Pancreas (tissue), 10 donors: ENCODE data around the gene SLC35F6. TPM values are rescaled to one million over a fixed set of nuclear protein-coding genes. Genes with fewer than 3 reads are reported as not detected.

Experiments used
- ATAC-seq, 4 donors: fragments of 200-7000 bp; cut with Tn5 transposase; one replicate each; pipeline versions ENCODE4 v1.8.0 to v1.9.1; 2020; ENCODE audit warnings: mild to moderate bottlenecking in 4 of 4, moderate library complexity in 4 of 4
- DNase-seq, 6 donors: peaks; one replicate each; pipeline ENCODE4 v3.0.0-alpha.2; 2020
- FAIRE-seq: peaks from 2 replicates; lab custom pipeline; 2012; peaks lifted over from hg19 to GRCh38; lab: Jason Lieb, UNC
- H3K27ac ChIP-seq, 4 donors: fragments of 200-600 bp; sonication (generic); 1 replicate in 3 of 4; 2 replicates in 1 of 4; pipeline versions ENCODE4 v1.5.0 to v1.8.0; 2020
- H3K27me3 ChIP-seq, 4 donors: fragments of 200-600 bp; one replicate each; pipeline ENCODE4 v1.8.0; 2021
- H3K36me3 ChIP-seq, 3 donors: fragments of 200-600 bp; sonication (generic) in 1 of 3; one replicate each; pipeline versions ENCODE4 v1.5.0 to v1.8.0; 2020 to 2021
- H3K4me1 ChIP-seq, 3 donors: fragments of 200-600 bp; one replicate each; pipeline ENCODE4 v1.8.0; 2021
- H3K4me3 ChIP-seq, 4 donors: fragments of 200-600 bp; sonication (generic) in 2 of 4; one replicate each; pipeline versions ENCODE4 v1.5.0 to v1.8.0; 2020 to 2021
- H3K9me3 ChIP-seq, 4 donors: fragments of 200-600 bp; one replicate each; pipeline ENCODE4 v1.8.0; 2021
- CTCF ChIP-seq, 4 donors: fragments of 200-600 bp; sonication (generic) in 3 of 4; IDR thresholded peaks; one replicate each; pipeline versions ENCODE4 v1.5.0 to v1.8.0; 2021; ENCODE audit warnings: antibody characterized with exemption in 4 of 4
- WGBS, 2 donors: extraction: QIAGEN DNeasy Blood & Tissue Kit; methylation state at CpG; one replicate each; pipeline ENCODE4 v1.1.7; 2013; 5-methylcytosine and 5-hydroxymethylcytosine counted together
- intact Hi-C, 3 donors: fragments of 100-400 bp; cut with DNase I; formaldehyde crosslinking; loops; one replicate each; pipeline versions ENCODE4 v1.11.1 to v1.14.2; 2022
- polyA plus RNA-seq, 2 donors: library from polyadenylated mRNA; stranded (reverse); fragments of 200-250 nt; gene quantifications; one replicate each; pipeline ENCODE4 v1.2.3, GENCODE V29; 2013
- total RNA-seq, 6 donors: library from RNA; stranded (reverse); fragmentation: NEBNext Ultra II Directional in 4 of 6; extraction: Animal tissue kit (Norgen Biotek cat#: 25700) in 4 of 6; gene quantifications; one replicate each; pipeline versions ENCODE4 v1.2.1 to v1.2.4, GENCODE V29; 2021 to 2023
- donor health status: healthy with polysubstance abuse.
- donor health status: DM: no; HTN: no; CAD: no; lungs with moderate emphysema.
- donor health status: DM: no; HTN: no; CAD: no.
- donor health status: control.
- donor health status: control.
- donor health status: Bipolar disorder and iron deficiency.
- donor health status: DM: yes; HTN: yes; CAD: no.
- donor health status: DM: no; HTN: no; CAD: no.
- donor health status: DM: no; HTN: no; CAD: no.
- donor health status: DM: yes; HTN: yes; CAD: no.

Gene SLC35F6
- total and polyA plus RNA-seq, 8 donors, result 9.3 to 21.9 (median 11.4) TPM

GRCh38 chr2:26724784-26725520 lies 39.1 kb upstream of the SLC35F6 start:
- FAIRE-seq, result no peak
- intact Hi-C loops, result no loop called here
- 76 to 85% methylated on average over 14 of the region's 14 CpGs for WGBS, 2 donors
- no peaks in the 10 kb centered on the region for H3K27me3 ChIP-seq
- peaks cover 51 to 58% (median 56%) of the 10 kb centered on the region in 3 donors for H3K4me1 ChIP-seq
- DNase-seq, result no peak
- H3K4me3 ChIP-seq, result no peak overlapping the region
- ATAC-seq, result no peak
- TF ChIP-seq CTCF (IDR thresholded peaks at IDR 0.05), result no peak
- H3K27ac ChIP-seq, result peak overlapping the region; percentile 53 to 95 (median 84)
- peaks cover 0 to 7% (median 0%) of the 10 kb centered on the region in 3 donors for H3K36me3 ChIP-seq
- H3K9me3 ChIP-seq, result no peaks in the 10 kb centered on the region

GRCh38 chr2:26725521-26725820 lies 38.6 kb upstream of the SLC35F6 start:
- Histone ChIP-seq H3K27ac (peak overlapping the region; percentile 53 to 95 (median 84)), H3K4me1 (peaks cover 46 to 52% (median 50%) of the 10 kb centered on the region in 3 donors), H3K9me3 (no peaks in the 10 kb centered on the region), H3K27me3 (no peaks in the 10 kb centered on the region), H3K36me3 (peaks cover 0 to 7% (median 0%) of the 10 kb centered on the region in 3 donors), H3K4me3 (no peak overlapping the region)
- intact Hi-C loops, result no loop called here
- ATAC-seq (peak in 2 of 4 donors; percentile 12 to 14), DNase-seq (peak in 3 of 6 donors; percentile 60 to 74 (median 67)), FAIRE-seq (no peak)
- TF ChIP-seq CTCF (IDR thresholded peaks at IDR 0.05), result no peak
- WGBS, 2 donors, result 24 to 36% methylated on average over 7 of the region's 7 CpGs

- WGBS, 2 donors, result 36 to 48% methylated on average over 1 of the region's 1 CpG
- Histone ChIP-seq H3K4me3 (no peak overlapping the region), H3K27ac (no peak overlapping the region), H3K4me1 (peaks cover 39 to 45% (median 43%) of the 10 kb centered on the region in 3 donors), H3K36me3 (peaks cover 0 to 7% (median 0%) of the 10 kb centered on the region in 3 donors), H3K9me3 (no peaks in the 10 kb centered on the region), H3K27me3 (no peaks in the 10 kb centered on the region)
- FAIRE-seq (no peak), DNase-seq (no peak), ATAC-seq (no peak)
- no peak for TF ChIP-seq CTCF (IDR thresholded peaks at IDR 0.05)
- intact Hi-C loops, result no loop called here
Measured at GRCh38 chr2:26726228-26726627, 37.9 kb upstream of the SLC35F6 start.

- no peak for TF ChIP-seq CTCF (IDR thresholded peaks at IDR 0.05)
- WGBS, 2 donors, result 77 to 84% methylated on average over 100 to 101 of the region's 101 CpGs
- no peak for FAIRE-seq
- Histone ChIP-seq H3K9me3 (no peaks in the 10 kb centered on the region), H3K36me3 (peaks cover 0 to 7% (median 0%) of the 10 kb centered on the region in 3 donors), H3K4me1 (peaks cover 26 to 28% (median 28%) of the 10 kb centered on the region in 3 donors), H3K27me3 (no peaks in the 10 kb centered on the region), H3K27ac (no peak overlapping the region), H3K4me3 (no peak overlapping the region)
- intact Hi-C loops, result no loop called here
- no peak for DNase-seq
- ATAC-seq, result no peak
Measured at GRCh38 chr2:26727641-26728561, 36.2 kb upstream of the SLC35F6 start.
